Liver (tissue), 9 donors: Measurements from ENCODE around the gene ANKRD29. TPM values are rescaled to one million over a fixed set of nuclear protein-coding genes. Genes with fewer than 3 reads are reported as not detected.

Source experiments
- DNase-seq: peaks from one replicate; pipeline ENCODE4 v3.0.0-alpha.2; 2017; ENCODE audit warnings: low spot score
- H3K27ac ChIP-seq, 2 donors: one replicate each; pipeline ENCODE4 v1.7.0; 2013; ENCODE audit warnings: inconsistent platforms in 2 of 2, low read length in 2 of 2, control low read depth in 1 of 2, low read depth in 1 of 2, mild to moderate bottlenecking in 1 of 2
- H3K27me3 ChIP-seq, 4 donors: one replicate each; pipeline versions ENCODE4 v1.6.1 to v1.7.0; 2013; ENCODE audit warnings: low read length in 3 of 4, inconsistent platforms in 1 of 4, mild to moderate bottlenecking in 1 of 4, moderate library complexity in 1 of 4; ENCODE audit not compliant: control insufficient read depth in 4 of 4, insufficient read depth in 4 of 4
- H3K36me3 ChIP-seq, 4 donors: one replicate each; pipeline versions ENCODE4 v1.6.1 to v1.7.0; 2013; ENCODE audit warnings: low read length in 3 of 4, mild to moderate bottlenecking in 3 of 4, low read depth in 1 of 4, moderate library complexity in 1 of 4; ENCODE audit not compliant: control insufficient read depth in 4 of 4, insufficient read depth in 3 of 4
- H3K4me1 ChIP-seq, 4 donors: one replicate each; pipeline versions ENCODE4 v1.6.1 to v1.7.0; 2013; ENCODE audit warnings: low read length in 3 of 4, mild to moderate bottlenecking in 3 of 4, moderate library complexity in 1 of 4; ENCODE audit not compliant: control insufficient read depth in 4 of 4, insufficient read depth in 4 of 4
- H3K4me3 ChIP-seq, 3 donors: one replicate each; pipeline versions ENCODE4 v1.6.1 to v1.7.0; 2013; ENCODE audit warnings: low read length in 3 of 3, control low read depth in 1 of 3, low read depth in 1 of 3, mild to moderate bottlenecking in 1 of 3
- H3K9ac ChIP-seq, 2 donors: one replicate each; pipeline ENCODE4 v1.7.0; 2013; ENCODE audit warnings: low read length in 2 of 2, mild to moderate bottlenecking in 2 of 2, moderate library complexity in 2 of 2, control low read depth in 1 of 2, low read depth in 1 of 2
- H3K9me3 ChIP-seq, 4 donors: one replicate each; pipeline versions ENCODE4 v1.6.1 to v1.7.0; 2013; ENCODE audit warnings: low read length in 3 of 4; ENCODE audit not compliant: control insufficient read depth in 4 of 4
- EGR1 ChIP-seq, 2 donors: IDR thresholded peaks; 2 replicates each; pipeline ENCODE4 v1.6.1; 2016 to 2018; ENCODE audit warnings: antibody characterized with exemption in 2 of 2, low read depth in 2 of 2
- FOXA1 ChIP-seq: IDR thresholded peaks from 2 replicates; pipeline ENCODE4 v1.6.1; 2016; ENCODE audit warnings: antibody characterized with exemption
- FOXA2 ChIP-seq: IDR thresholded peaks from 2 replicates; pipeline ENCODE4 v1.6.1; 2016; ENCODE audit warnings: antibody characterized with exemption
- GABPA ChIP-seq, 2 donors: IDR thresholded peaks in 1 of 2; conservative IDR thresholded peaks in 1 of 2; 2 replicates each; pipeline ENCODE4 v1.6.1; 2016; ENCODE audit warnings: antibody characterized with exemption in 2 of 2, mild to moderate bottlenecking in 1 of 2, moderate library complexity in 1 of 2
- HNF4A ChIP-seq, 2 donors: conservative IDR thresholded peaks; 2 replicates each; pipeline ENCODE4 v1.6.1; 2016; ENCODE audit warnings: antibody characterized with exemption in 2 of 2, mild to moderate bottlenecking in 2 of 2
- JUND ChIP-seq, 2 donors: IDR thresholded peaks; 2 replicates each; pipeline ENCODE4 v1.6.1; 2016; ENCODE audit warnings: antibody characterized with exemption in 2 of 2
- NR2F2 ChIP-seq: IDR thresholded peaks from 2 replicates; pipeline ENCODE4 v1.6.1; 2016; ENCODE audit warnings: antibody characterized with exemption
- RAD21 ChIP-seq, 2 donors: IDR thresholded peaks; 2 replicates each; pipeline ENCODE4 v1.6.1; 2016; ENCODE audit warnings: antibody characterized with exemption in 2 of 2, mild to moderate bottlenecking in 2 of 2
- RXRA ChIP-seq, 2 donors: IDR thresholded peaks; 2 replicates each; pipeline ENCODE4 v1.6.1; 2017 to 2018; ENCODE audit warnings: antibody characterized with exemption in 2 of 2, mild to moderate bottlenecking in 1 of 2
- SP1 ChIP-seq: IDR thresholded peaks from 2 replicates; pipeline ENCODE4 v1.6.1; 2018; ENCODE audit warnings: antibody characterized with exemption, mild to moderate bottlenecking
- TAF1 ChIP-seq: conservative IDR thresholded peaks from 2 replicates; pipeline ENCODE4 v1.6.1; 2016; ENCODE audit warnings: antibody characterized with exemption, mild to moderate bottlenecking
- YY1 ChIP-seq: IDR thresholded peaks from 2 replicates; pipeline ENCODE4 v1.6.1; 2016; ENCODE audit warnings: antibody characterized with exemption, mild to moderate bottlenecking
- WGBS: extraction: QIAGEN DNeasy Blood & Tissue Kit; methylation state at CpG from one replicate; pipeline ENCODE4 v1.1.7; 2013; 5-methylcytosine and 5-hydroxymethylcytosine counted together
- polyA plus RNA-seq, 2 donors: library from polyadenylated mRNA; stranded (reverse) in 1 of 2; unstranded in 1 of 2; fragments of 200-250 nt in 1 of 2; fragments of >200 nt in 1 of 2; fragmentation: Nextera tagmentation in 1 of 2; extraction: Ambion mirVana in 1 of 2; gene quantifications; one replicate each; pipeline versions ENCODE4 v1.2.1 to v1.2.3, GENCODE V29; 2013 to 2015
- total RNA-seq, 2 donors: library from RNA; depleted of rRNA; stranded (reverse); fragments of >200 nt; gene quantifications; one replicate each; pipeline ENCODE4 v1.2.3, GENCODE V29; 2014
- TF ChIP-seq, protein P1 (sequence below): IDR thresholded peaks from 2 replicates; pipeline ENCODE4 v1.6.1; 2016; ENCODE audit warnings: antibody characterized with exemption
- TF ChIP-seq, protein P2 (sequence below): IDR thresholded peaks from 2 replicates; pipeline ENCODE4 v1.6.1; 2016; ENCODE audit warnings: antibody characterized with exemption, mild to moderate bottlenecking
- TF ChIP-seq, protein P3 (sequence below): IDR thresholded peaks from 2 replicates; pipeline ENCODE4 v1.6.1; 2016; ENCODE audit warnings: antibody characterized with exemption
- TF ChIP-seq, protein P4 (sequence below): IDR thresholded peaks from 2 replicates; pipeline ENCODE4 v1.6.1; 2016; ENCODE audit warnings: antibody characterized with exemption
- TF ChIP-seq, protein P5 (sequence below): fragments of 150-350 bp; IDR thresholded peaks from 2 replicates; pipeline ENCODE4 v1.5.1; 2017; ENCODE audit warnings: improper control_type of control experiment, low read depth, low read length; ENCODE audit not compliant: missing input control
- donor health status: healthy.
- donor health status: healthy.
- donor health status: healthy.
- donor health status: healthy.
- donor health status: healthy.

The ANKRD29 gene
- total and polyA plus RNA-seq, 4 donors, result 0.14 to 0.50 (median 0.33) TPM

DNA sequence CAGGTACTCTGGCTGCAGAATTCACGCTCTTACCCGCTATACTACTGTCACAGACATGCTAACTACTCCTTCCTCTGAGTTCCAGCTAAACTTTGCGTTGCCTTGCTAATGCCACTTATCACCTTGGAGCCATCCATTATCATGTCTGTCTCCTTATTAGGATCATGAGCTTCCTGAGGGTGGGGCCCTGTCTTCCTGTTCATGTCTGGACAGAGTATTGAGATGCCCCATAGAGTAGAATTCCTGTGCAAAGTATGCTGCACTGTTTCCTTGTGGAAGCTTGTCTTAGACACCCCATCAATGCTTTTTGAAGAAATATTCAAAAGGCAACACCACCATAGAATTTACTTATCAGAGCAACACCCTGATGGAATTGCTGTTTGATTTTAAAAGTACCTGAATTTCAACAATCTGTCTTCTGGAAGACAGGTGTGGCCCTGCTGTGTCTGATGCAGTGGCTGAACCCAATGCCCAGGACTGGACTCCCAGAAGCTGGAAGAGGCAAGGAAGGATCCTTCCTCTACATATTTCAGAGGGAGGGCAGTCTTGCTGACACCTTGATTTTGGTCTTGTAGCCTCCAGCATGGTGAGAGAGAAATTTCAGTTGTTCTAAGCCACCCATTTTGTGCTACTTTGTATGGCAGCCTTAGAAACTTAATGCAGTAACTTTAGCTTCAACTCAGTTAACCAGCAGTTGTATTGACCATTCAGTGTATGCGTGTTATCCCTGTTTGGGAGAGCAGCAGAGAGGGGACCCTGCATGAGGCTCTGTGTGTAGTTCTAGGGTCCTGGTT lies 32.1 kb upstream of the ANKRD29 start:
- Histone ChIP-seq H3K4me3 (no peak overlapping the region), H3K9ac (no peak overlapping the region), H3K4me1 (peaks cover 3 to 6% (median 5%) of the 10 kb centered on the region in 4 donors), H3K27ac (no peak overlapping the region), H3K9me3 (no peaks in the 10 kb centered on the region), H3K36me3 (no peaks in the 10 kb centered on the region), H3K27me3 (no peaks in the 10 kb centered on the region)
- TF ChIP-seq, protein P1, sequence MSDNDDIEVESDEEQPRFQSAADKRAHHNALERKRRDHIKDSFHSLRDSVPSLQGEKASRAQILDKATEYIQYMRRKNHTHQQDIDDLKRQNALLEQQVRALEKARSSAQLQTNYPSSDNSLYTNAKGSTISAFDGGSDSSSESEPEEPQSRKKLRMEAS, result no peak
- TF ChIP-seq GABPA (IDR thresholded peaks at IDR 0.05 in 1 of 2, conservative IDR thresholded peaks at IDR 0.05 in 1 of 2) (no peak), EGR1 (IDR thresholded peaks at IDR 0.05; ENCODE audit: low read depth in 2 of 2) (no peak), NR2F2 (no peak), HNF4A (conservative IDR thresholded peaks at IDR 0.05) (no peak), FOXA1 (no peak), SP1 (no peak), JUND (IDR thresholded peaks at IDR 0.05) (no peak), RAD21 (IDR thresholded peaks at IDR 0.05) (no peak), RXRA (IDR thresholded peaks at IDR 0.05) (no peak), YY1 (no peak), FOXA2 (no peak), TAF1 (no peak)
- TF ChIP-seq, protein P2, sequence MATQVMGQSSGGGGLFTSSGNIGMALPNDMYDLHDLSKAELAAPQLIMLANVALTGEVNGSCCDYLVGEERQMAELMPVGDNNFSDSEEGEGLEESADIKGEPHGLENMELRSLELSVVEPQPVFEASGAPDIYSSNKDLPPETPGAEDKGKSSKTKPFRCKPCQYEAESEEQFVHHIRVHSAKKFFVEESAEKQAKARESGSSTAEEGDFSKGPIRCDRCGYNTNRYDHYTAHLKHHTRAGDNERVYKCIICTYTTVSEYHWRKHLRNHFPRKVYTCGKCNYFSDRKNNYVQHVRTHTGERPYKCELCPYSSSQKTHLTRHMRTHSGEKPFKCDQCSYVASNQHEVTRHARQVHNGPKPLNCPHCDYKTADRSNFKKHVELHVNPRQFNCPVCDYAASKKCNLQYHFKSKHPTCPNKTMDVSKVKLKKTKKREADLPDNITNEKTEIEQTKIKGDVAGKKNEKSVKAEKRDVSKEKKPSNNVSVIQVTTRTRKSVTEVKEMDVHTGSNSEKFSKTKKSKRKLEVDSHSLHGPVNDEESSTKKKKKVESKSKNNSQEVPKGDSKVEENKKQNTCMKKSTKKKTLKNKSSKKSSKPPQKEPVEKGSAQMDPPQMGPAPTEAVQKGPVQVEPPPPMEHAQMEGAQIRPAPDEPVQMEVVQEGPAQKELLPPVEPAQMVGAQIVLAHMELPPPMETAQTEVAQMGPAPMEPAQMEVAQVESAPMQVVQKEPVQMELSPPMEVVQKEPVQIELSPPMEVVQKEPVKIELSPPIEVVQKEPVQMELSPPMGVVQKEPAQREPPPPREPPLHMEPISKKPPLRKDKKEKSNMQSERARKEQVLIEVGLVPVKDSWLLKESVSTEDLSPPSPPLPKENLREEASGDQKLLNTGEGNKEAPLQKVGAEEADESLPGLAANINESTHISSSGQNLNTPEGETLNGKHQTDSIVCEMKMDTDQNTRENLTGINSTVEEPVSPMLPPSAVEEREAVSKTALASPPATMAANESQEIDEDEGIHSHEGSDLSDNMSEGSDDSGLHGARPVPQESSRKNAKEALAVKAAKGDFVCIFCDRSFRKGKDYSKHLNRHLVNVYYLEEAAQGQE, result no peak
- TF ChIP-seq, protein P3, sequence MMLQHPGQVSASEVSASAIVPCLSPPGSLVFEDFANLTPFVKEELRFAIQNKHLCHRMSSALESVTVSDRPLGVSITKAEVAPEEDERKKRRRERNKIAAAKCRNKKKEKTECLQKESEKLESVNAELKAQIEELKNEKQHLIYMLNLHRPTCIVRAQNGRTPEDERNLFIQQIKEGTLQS, result no peak
- 98% methylated on average over 4 of the region's 4 CpGs for WGBS
- DNase-seq, result no peak

DNA sequence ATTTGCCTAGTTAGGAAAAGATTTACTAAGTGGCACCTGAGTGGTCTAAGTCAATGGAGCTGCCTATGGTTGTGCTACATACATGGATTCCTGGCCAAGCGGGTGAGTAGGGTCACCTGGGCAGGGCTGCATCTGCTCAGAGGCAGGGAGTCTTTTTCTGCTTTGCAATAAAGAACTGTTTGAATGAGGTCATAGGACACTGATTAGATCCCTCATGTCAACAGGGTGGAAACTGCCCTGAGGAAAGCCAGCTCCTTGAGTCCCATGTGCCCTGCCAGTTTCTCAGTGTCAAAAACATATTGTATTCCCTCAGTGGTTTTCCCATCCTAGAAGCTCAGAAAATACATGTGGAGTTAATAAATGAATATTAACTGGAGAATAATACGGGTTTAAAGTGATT lies 31.1 kb upstream of the ANKRD29 start:
- Histone ChIP-seq H3K9me3 (no peaks in the 10 kb centered on the region), H3K36me3 (no peaks in the 10 kb centered on the region), H3K9ac (no peak overlapping the region), H3K27ac (no peak overlapping the region), H3K4me1 (peaks cover 10 to 15% (median 12%) of the 10 kb centered on the region in 4 donors), H3K27me3 (no peaks in the 10 kb centered on the region), H3K4me3 (no peak overlapping the region)
- DNase-seq, result no peak
- WGBS, result 90% methylated on average over 2 of the region's 2 CpGs
- TF ChIP-seq, protein P2, result no peak
- TF ChIP-seq, protein P1, result no peak
- TF ChIP-seq EGR1 (IDR thresholded peaks at IDR 0.05; ENCODE audit: low read depth in 2 of 2) (no peak), HNF4A (conservative IDR thresholded peaks at IDR 0.05) (no peak), RAD21 (IDR thresholded peaks at IDR 0.05) (no peak), RXRA (IDR thresholded peaks at IDR 0.05) (no peak), FOXA1 (no peak), GABPA (IDR thresholded peaks at IDR 0.05 in 1 of 2, conservative IDR thresholded peaks at IDR 0.05 in 1 of 2) (no peak), FOXA2 (no peak), SP1 (no peak), YY1 (no peak)
- TF ChIP-seq, protein P3, result no peak
- TF ChIP-seq, protein P4, sequence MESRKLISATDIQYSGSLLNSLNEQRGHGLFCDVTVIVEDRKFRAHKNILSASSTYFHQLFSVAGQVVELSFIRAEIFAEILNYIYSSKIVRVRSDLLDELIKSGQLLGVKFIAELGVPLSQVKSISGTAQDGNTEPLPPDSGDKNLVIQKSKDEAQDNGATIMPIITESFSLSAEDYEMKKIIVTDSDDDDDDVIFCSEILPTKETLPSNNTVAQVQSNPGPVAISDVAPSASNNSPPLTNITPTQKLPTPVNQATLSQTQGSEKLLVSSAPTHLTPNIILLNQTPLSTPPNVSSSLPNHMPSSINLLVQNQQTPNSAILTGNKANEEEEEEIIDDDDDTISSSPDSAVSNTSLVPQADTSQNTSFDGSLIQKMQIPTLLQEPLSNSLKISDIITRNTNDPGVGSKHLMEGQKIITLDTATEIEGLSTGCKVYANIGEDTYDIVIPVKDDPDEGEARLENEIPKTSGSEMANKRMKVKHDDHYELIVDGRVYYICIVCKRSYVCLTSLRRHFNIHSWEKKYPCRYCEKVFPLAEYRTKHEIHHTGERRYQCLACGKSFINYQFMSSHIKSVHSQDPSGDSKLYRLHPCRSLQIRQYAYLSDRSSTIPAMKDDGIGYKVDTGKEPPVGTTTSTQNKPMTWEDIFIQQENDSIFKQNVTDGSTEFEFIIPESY, result no peak
- TF ChIP-seq, protein P5, sequence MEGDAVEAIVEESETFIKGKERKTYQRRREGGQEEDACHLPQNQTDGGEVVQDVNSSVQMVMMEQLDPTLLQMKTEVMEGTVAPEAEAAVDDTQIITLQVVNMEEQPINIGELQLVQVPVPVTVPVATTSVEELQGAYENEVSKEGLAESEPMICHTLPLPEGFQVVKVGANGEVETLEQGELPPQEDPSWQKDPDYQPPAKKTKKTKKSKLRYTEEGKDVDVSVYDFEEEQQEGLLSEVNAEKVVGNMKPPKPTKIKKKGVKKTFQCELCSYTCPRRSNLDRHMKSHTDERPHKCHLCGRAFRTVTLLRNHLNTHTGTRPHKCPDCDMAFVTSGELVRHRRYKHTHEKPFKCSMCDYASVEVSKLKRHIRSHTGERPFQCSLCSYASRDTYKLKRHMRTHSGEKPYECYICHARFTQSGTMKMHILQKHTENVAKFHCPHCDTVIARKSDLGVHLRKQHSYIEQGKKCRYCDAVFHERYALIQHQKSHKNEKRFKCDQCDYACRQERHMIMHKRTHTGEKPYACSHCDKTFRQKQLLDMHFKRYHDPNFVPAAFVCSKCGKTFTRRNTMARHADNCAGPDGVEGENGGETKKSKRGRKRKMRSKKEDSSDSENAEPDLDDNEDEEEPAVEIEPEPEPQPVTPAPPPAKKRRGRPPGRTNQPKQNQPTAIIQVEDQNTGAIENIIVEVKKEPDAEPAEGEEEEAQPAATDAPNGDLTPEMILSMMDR, result no peak
